ENCODE measurements around the gene SMARCB1. TPM values are rescaled to one million over a fixed set of nuclear protein-coding genes. Genes with fewer than 3 reads are reported as not detected.

Gene SMARCB1
- total RNA-seq, 1 experiment from 2014 or later: 80.2 TPM

GRCh38 chr22:23877566-23877965 lies 90.8 kb downstream of the SMARCB1 start:
- H3F3A ChIP-seq (ENCODE audit: insufficient read depth, low read depth): no peaks in the 10 kb centered on the region
- no peaks in the 10 kb centered on the region for H3K27me3 ChIP-seq (ENCODE audit: insufficient read depth, low read depth)
- H3K27ac ChIP-seq: no peak overlapping the region
- intact Hi-C loops (cut with micrococcal nuclease; ENCODE audit: unreplicated experiment): no loop called here
- H4K20me1 ChIP-seq (ENCODE audit: insufficient read depth): no peaks in the 10 kb centered on the region
- no peak overlapping the region for H3K4me2 ChIP-seq
- no peaks in the 10 kb centered on the region for H3K9me2 ChIP-seq (ENCODE audit: insufficient read depth)
- H2AFZ ChIP-seq: no peak overlapping the region
- H3K4me1 ChIP-seq (replicated peaks; ENCODE audit: insufficient read depth): no peaks in the 10 kb centered on the region
- H3K9me3 ChIP-seq (ENCODE audit: insufficient read depth, low read depth): no peaks in the 10 kb centered on the region
- no TSS peak for BruUV-seq (replicated peaks)
- CTCF ChIA-PET: no interaction called here
- TF ChIP-seq CTCF (conservative IDR thresholded peaks at IDR 0.05) (no peak), EZH2 (IDR thresholded peaks at IDR 0.05; ENCODE audit: low read depth) (no peak)
- no peak for DNase-seq
- no peak overlapping the region for H3K4me3 ChIP-seq
- no peaks in the 10 kb centered on the region for H3K36me3 ChIP-seq (ENCODE audit: low read depth)
- POLR2A ChIA-PET (ENCODE audit: unreplicated experiment): no interaction called here
- no peaks in the 10 kb centered on the region for H3K79me2 ChIP-seq (ENCODE audit: low read depth)

- DNase-seq: no peak
These were observed 91.5 kb downstream of the SMARCB1 start for GRCh38 chr22:23878219-23878618.

GRCh38 chr22:23882370-23882769 lies 95.6 kb downstream of the SMARCB1 start:
- ChIA-PET POLR2A (ENCODE audit: unreplicated experiment) (no interaction called here), CTCF (no interaction called here)
- intact Hi-C loops (cut with micrococcal nuclease; ENCODE audit: unreplicated experiment): no loop called here
- Histone ChIP-seq H3K4me3 (no peak overlapping the region), H3K27ac (no peak overlapping the region), H4K20me1 (ENCODE audit: insufficient read depth) (no peaks in the 10 kb centered on the region), H3K4me1 (replicated peaks; ENCODE audit: insufficient read depth) (no peaks in the 10 kb centered on the region), H3F3A (ENCODE audit: insufficient read depth, low read depth) (no peaks in the 10 kb centered on the region), H3K79me2 (ENCODE audit: low read depth) (no peaks in the 10 kb centered on the region), H3K4me2 (no peak overlapping the region), H2AFZ (no peak overlapping the region), H3K9me2 (ENCODE audit: insufficient read depth) (no peaks in the 10 kb centered on the region), H3K36me3 (ENCODE audit: low read depth) (no peaks in the 10 kb centered on the region), H3K27me3 (ENCODE audit: insufficient read depth, low read depth) (no peaks in the 10 kb centered on the region), H3K9me3 (ENCODE audit: insufficient read depth, low read depth) (no peaks in the 10 kb centered on the region)
- no TSS peak for BruUV-seq (replicated peaks)
- TF ChIP-seq EZH2 (IDR thresholded peaks at IDR 0.05; ENCODE audit: low read depth): no peak
- TF ChIP-seq CTCF (conservative IDR thresholded peaks at IDR 0.05): no peak
- no peak for DNase-seq

More at GRCh38 chr22:23878219-23878618, 91.5 kb downstream of the SMARCB1 start:
- ChIA-PET POLR2A (ENCODE audit: unreplicated experiment) (no interaction called here), CTCF (no interaction called here)
- no peaks in the 10 kb centered on the region for H3F3A ChIP-seq (ENCODE audit: insufficient read depth, low read depth)
- no peaks in the 10 kb centered on the region for H3K9me3 ChIP-seq (ENCODE audit: insufficient read depth, low read depth)
- H3K27me3 ChIP-seq (ENCODE audit: insufficient read depth, low read depth): no peaks in the 10 kb centered on the region
- H3K27ac ChIP-seq: no peak overlapping the region
- H3K36me3 ChIP-seq (ENCODE audit: low read depth): no peaks in the 10 kb centered on the region
- no TSS peak for BruUV-seq (replicated peaks)
- TF ChIP-seq EZH2 (IDR thresholded peaks at IDR 0.05; ENCODE audit: low read depth): no peak
- no peak for TF ChIP-seq CTCF (conservative IDR thresholded peaks at IDR 0.05)
- H3K4me2 ChIP-seq: no peak overlapping the region
- intact Hi-C loops (cut with micrococcal nuclease; ENCODE audit: unreplicated experiment): no loop called here
- no peaks in the 10 kb centered on the region for H4K20me1 ChIP-seq (ENCODE audit: insufficient read depth)
- no peaks in the 10 kb centered on the region for H3K4me1 ChIP-seq (replicated peaks; ENCODE audit: insufficient read depth)
- no peaks in the 10 kb centered on the region for H3K9me2 ChIP-seq (ENCODE audit: insufficient read depth)
- H3K79me2 ChIP-seq (ENCODE audit: low read depth): no peaks in the 10 kb centered on the region
- no peak overlapping the region for H3K4me3 ChIP-seq
- no peak overlapping the region for H2AFZ ChIP-seq
